H1 (cell line): ENCODE data around the gene WFDC1. TPM values are rescaled to one million over a fixed set of nuclear protein-coding genes. Genes with fewer than 3 reads are reported as not detected.
A peak's percentile ranks its signal among the peaks of the same experiment; 100 is the strongest.

Experiments used
- CTCF ChIA-PET: fragments of 300-600 bp; sonication (Branson Sonifier 250); formaldehyde crosslinking; loops from one replicate; lab custom pipeline; 2021; ENCODE audit not compliant: partially characterized antibody; lab: Charles Lee
- POLR2A ChIA-PET: fragments of 300-600 bp; sonication (Branson Sonifier 250); formaldehyde crosslinking; loops from one replicate; lab custom pipeline; 2021; ENCODE audit warnings: inconsistent platforms; ENCODE audit not compliant: partially characterized antibody; lab: Charles Lee
- DNase-seq, 2 experiments: peaks; one replicate each; pipeline versions ENCODE4 v3.0.0 to v3.0.0-alpha.2; 2010 to 2022; ENCODE audit warnings: low spot score in 2 of 2, low read depth in 1 of 2, mixed read lengths in 1 of 2
- FAIRE-seq: peaks from 2 replicates; lab custom pipeline; 2011; peaks lifted over from hg19 to GRCh38; lab: Jason Lieb, UNC
- H2AFZ ChIP-seq: 2 replicates; pipeline ENCODE4 v1.8.1; 2012; ENCODE audit warnings: low read length, inconsistent platforms
- H2AK5ac ChIP-seq: 2 replicates; pipeline ENCODE4 v1.6.1; 2013; ENCODE audit warnings: low read depth, low read length
- H2BK120ac ChIP-seq: replicated peaks from 2 replicates; pipeline ENCODE3; 2013; ENCODE audit warnings: low read depth, low read length, inconsistent platforms
- H2BK12ac ChIP-seq: 2 replicates; pipeline ENCODE4 v1.6.1; 2013; ENCODE audit warnings: low read depth, low read length
- H2BK15ac ChIP-seq: 2 replicates; pipeline ENCODE4 v1.6.1; 2013; ENCODE audit warnings: low read length
- H2BK20ac ChIP-seq: 2 replicates; pipeline ENCODE4 v1.6.1; 2013; ENCODE audit warnings: low read length
- H2BK5ac ChIP-seq: 2 replicates; pipeline ENCODE4 v1.6.1; 2013; ENCODE audit warnings: low read depth, low read length
- H3K14ac ChIP-seq: 2 replicates; pipeline ENCODE4 v1.6.1; 2013; ENCODE audit warnings: inconsistent platforms; ENCODE audit not compliant: insufficient read length
- H3K18ac ChIP-seq: 2 replicates; pipeline ENCODE4 v1.6.1; 2013; ENCODE audit warnings: low read length; ENCODE audit errors: extremely low read depth
- H3K23ac ChIP-seq: 2 replicates; pipeline ENCODE4 v1.6.1; 2013; ENCODE audit warnings: inconsistent platforms; ENCODE audit not compliant: insufficient read length
- H3K23me2 ChIP-seq: 2 replicates; pipeline ENCODE4 v1.6.1; 2013; ENCODE audit warnings: low read depth, low read length
- H3K27ac ChIP-seq: 2 replicates; pipeline ENCODE4 v1.6.1; 2011; ENCODE audit warnings: low read depth, low read length, inconsistent platforms
- H3K27me3 ChIP-seq, 4 experiments: replicated peaks in 1 of 4; 1 replicate in 1 of 4; 2 replicates in 3 of 4; pipeline versions ENCODE4 v1.6.1 to v1.8.1; 2011 to 2013; ENCODE audit warnings: low read length in 3 of 4, mild to moderate bottlenecking in 3 of 4, inconsistent platforms in 2 of 4, mixed read lengths in 2 of 4, moderate library complexity in 1 of 4; ENCODE audit not compliant: control insufficient read depth in 3 of 4, insufficient read depth in 3 of 4; ENCODE audit errors: extremely low read depth in 1 of 4
- H3K36me3 ChIP-seq, 4 experiments: 2 replicates each; pipeline versions ENCODE4 v1.6.1 to v1.8.1; 2011 to 2013; ENCODE audit warnings: mild to moderate bottlenecking in 4 of 4, low read length in 3 of 4, moderate library complexity in 2 of 4, control low read depth in 1 of 4, inconsistent platforms in 1 of 4; ENCODE audit not compliant: insufficient read depth in 4 of 4, control insufficient read depth in 2 of 4
- H3K4ac ChIP-seq: replicated peaks from 2 replicates; pipeline ENCODE3; 2013; ENCODE audit warnings: low read length, low read depth, mixed read lengths, inconsistent platforms; ENCODE audit not compliant: insufficient read length
- H3K4me1 ChIP-seq, 4 experiments: replicated peaks in 1 of 4; 1 replicate in 1 of 4; 2 replicates in 3 of 4; pipeline versions ENCODE4 v1.6.1 to v1.8.1; 2011 to 2013; ENCODE audit warnings: low read length in 3 of 4, inconsistent platforms in 2 of 4, mixed read lengths in 1 of 4; ENCODE audit not compliant: insufficient read depth in 4 of 4, control insufficient read depth in 3 of 4
- H3K4me2 ChIP-seq, 2 experiments: 2 replicates each; pipeline versions ENCODE4 v1.6.1 to v1.8.1; 2011 to 2013; ENCODE audit warnings: low read depth in 2 of 2, low read length in 2 of 2, control low read depth in 1 of 2, inconsistent platforms in 1 of 2, mild to moderate bottlenecking in 1 of 2; ENCODE audit not compliant: insufficient read depth in 1 of 2
- H3K4me3 ChIP-seq, 4 experiments: fragments of 200-600, 300-600 bp in 1 of 4; sonication (generic), shearing (Covaris generic), sonication (Bioruptor Twin) in 1 of 4; 2 replicates each; pipeline versions ENCODE4 v1.5.1 to v1.8.1; 2011 to 2016; ENCODE audit warnings: low read length in 4 of 4, low read depth in 3 of 4, control low read depth in 2 of 4, inconsistent platforms in 2 of 4, mild to moderate bottlenecking in 2 of 4, mixed read lengths in 1 of 4, moderate library complexity in 1 of 4; ENCODE audit not compliant: insufficient read depth in 2 of 4; ENCODE audit errors: extremely low read depth in 1 of 4
- H3K56ac ChIP-seq: replicated peaks from 2 replicates; pipeline ENCODE3; 2013; ENCODE audit warnings: low read depth, mild to moderate bottlenecking, mixed read lengths, low read length, inconsistent platforms; ENCODE audit not compliant: insufficient read length
- H3K79me1 ChIP-seq: 2 replicates; pipeline ENCODE4 v1.6.1; 2013; ENCODE audit warnings: low read depth, low read length, control low read depth
- H3K79me2 ChIP-seq, 2 experiments: 2 replicates each; pipeline versions ENCODE4 v1.6.1 to v1.8.1; 2012 to 2013; ENCODE audit warnings: low read length in 2 of 2, mild to moderate bottlenecking in 2 of 2, inconsistent platforms in 1 of 2; ENCODE audit not compliant: insufficient read depth in 2 of 2, control insufficient read depth in 1 of 2
- H3K9ac ChIP-seq, 4 experiments: replicated peaks in 1 of 4; 1 replicate in 1 of 4; 2 replicates in 3 of 4; pipeline versions ENCODE4 v1.6.1 to v1.8.1; 2011 to 2013; ENCODE audit warnings: low read depth in 3 of 4, low read length in 3 of 4, control low read depth in 2 of 4, mild to moderate bottlenecking in 2 of 4, moderate library complexity in 2 of 4, inconsistent platforms in 1 of 4; ENCODE audit errors: extremely low read depth in 1 of 4
- H3K9me3 ChIP-seq, 2 experiments: 2 replicates each; pipeline versions ENCODE4 v1.6.1 to v1.8.1; 2012 to 2013; ENCODE audit warnings: mild to moderate bottlenecking in 2 of 2, moderate library complexity in 2 of 2, control low read depth in 1 of 2, inconsistent platforms in 1 of 2, low read depth in 1 of 2, low read length in 1 of 2, mixed read lengths in 1 of 2; ENCODE audit not compliant: insufficient read depth in 2 of 2
- H4K20me1 ChIP-seq, 2 experiments: replicated peaks in 1 of 2; 2 replicates each; pipeline versions ENCODE3 to v1.8.1; 2011 to 2013; ENCODE audit warnings: inconsistent platforms in 2 of 2, low read length in 2 of 2, mild to moderate bottlenecking in 1 of 2; ENCODE audit not compliant: insufficient read depth in 2 of 2, control insufficient read depth in 1 of 2
- H4K5ac ChIP-seq: 2 replicates; pipeline ENCODE4 v1.6.1; 2013; ENCODE audit warnings: low read length, low read depth, mixed read lengths, inconsistent platforms; ENCODE audit not compliant: insufficient read length
- H4K8ac ChIP-seq: 2 replicates; pipeline ENCODE4 v1.8.0; 2013; ENCODE audit warnings: mild to moderate bottlenecking, moderate library complexity, low read length, inconsistent platforms; ENCODE audit not compliant: insufficient read depth; ENCODE audit errors: extremely low read depth
- H4K91ac ChIP-seq: replicated peaks from 2 replicates; pipeline ENCODE3; 2013; ENCODE audit warnings: low read length, mixed read lengths, inconsistent platforms; ENCODE audit not compliant: insufficient read length
- CHD2 ChIP-seq: IDR thresholded peaks from 2 replicates; pipeline ENCODE4 v1.6.1; 2012; ENCODE audit warnings: low read length, improper control_type of control experiment
- E2F6 ChIP-seq: IDR thresholded peaks from 2 replicates; pipeline ENCODE4 v1.6.1; 2012; ENCODE audit warnings: inconsistent platforms
- EP300 ChIP-seq, 2 experiments: IDR thresholded peaks; 1 replicate in 1 of 2; 2 replicates in 1 of 2; pipeline ENCODE4 v1.6.1; 2011 to 2012; ENCODE audit warnings: low read depth in 2 of 2, low read length in 2 of 2, mild to moderate bottlenecking in 2 of 2, borderline replicate concordance in 1 of 2, inconsistent platforms in 1 of 2, moderate library complexity in 1 of 2
- GTF2F1 ChIP-seq: IDR thresholded peaks from 2 replicates; pipeline ENCODE4 v1.6.1; 2012; ENCODE audit warnings: low read depth, low read length, improper control_type of control experiment, borderline replicate concordance
- JUND ChIP-seq: IDR thresholded peaks from 2 replicates; pipeline ENCODE4 v1.6.1; 2011; ENCODE audit warnings: mild to moderate bottlenecking, improper control_type of control experiment, low read length
- MAFK ChIP-seq: IDR thresholded peaks from 2 replicates; pipeline ENCODE4 v1.6.1; 2012; ENCODE audit warnings: low read depth, mild to moderate bottlenecking, improper control_type of control experiment, low read length
- POLR2A ChIP-seq, 2 experiments: IDR thresholded peaks; 1 replicate in 1 of 2; 2 replicates in 1 of 2; pipeline ENCODE4 v1.6.1; 2011; ENCODE audit warnings: low read depth in 2 of 2, low read length in 2 of 2, mild to moderate bottlenecking in 2 of 2; ENCODE audit errors: control extremely low read depth in 1 of 2
- SP1 ChIP-seq: IDR thresholded peaks from 2 replicates; pipeline ENCODE4 v1.6.1; 2011; ENCODE audit warnings: low read depth, low read length
- SRF ChIP-seq: IDR thresholded peaks from 2 replicates; pipeline ENCODE4 v1.6.1; 2011; ENCODE audit warnings: mild to moderate bottlenecking, low read depth, low read length, moderate library complexity
- TAF7 ChIP-seq: optimal IDR thresholded peaks from 2 replicates; pipeline ENCODE3; 2011; ENCODE audit warnings: low read depth, mild to moderate bottlenecking, inconsistent platforms, low read length, moderate library complexity, borderline replicate concordance
- WGBS, 2 experiments: shearing (Covaris generic) in 1 of 2; methylation state at CpG; one replicate each; pipeline versions ENCODE4 v1.1.6 to v1.1.7; 2013 to 2015; ENCODE audit warnings: low lambda C conversion rate in 2 of 2, mixed read lengths in 2 of 2, inconsistent platforms in 1 of 2, low coverage in 1 of 2, missing lambda C conversion rate in 1 of 2; ENCODE audit not compliant: insufficient replicate concordance in 2 of 2, insufficient coverage in 1 of 2, insufficient read length in 1 of 2; ENCODE audit errors: extremely low coverage in 1 of 2, missing lambda C conversion rate in 1 of 2; 5-methylcytosine and 5-hydroxymethylcytosine counted together
- polyA plus RNA-seq, 7 experiments: library from polyadenylated mRNA; depleted of rRNA in 3 of 7; stranded (reverse) in 5 of 7; unstranded in 2 of 7; fragments of >200 nt in 5 of 7; fragments of 200-250 nt in 2 of 7; gene quantifications; 1 replicate in 5 of 7; 2 replicates in 1 of 7; 4 replicates in 1 of 7; pipeline versions ENCODE4 v1.2.1 to v1.2.3, GENCODE V29; 2011 to 2013; ENCODE audit warnings: missing spikeins in 2 of 7, mixed read lengths in 2 of 7
- total RNA-seq: library from RNA; stranded (reverse); fragmentation: NEBNext Ultra II Directional; extraction: Animal tissue kit (Norgen Biotek cat#: 25700); gene quantifications from 2 replicates; pipeline ENCODE4 v1.2.1, GENCODE V29; 2021

WFDC1 gene
- total and polyA plus RNA-seq, 2 of the 8 experiments (the other 6 are each of a cell fraction or from before 2014, with no cell fraction given), result 0.70 to 1.1 TPM

GRCh38 chr16:84318091-84318975 lies 23.7 kb downstream of the WFDC1 start:
- Histone ChIP-seq H2BK15ac (0 out of 2 replicates have a peak overlapping the region, but pooled peaks have one; percentile 84), H3K4me1 (no peaks in the 10 kb centered on the region; a peak in 1 of 7 replicates), H3K9me3 (peaks cover 0 to 8% of the 10 kb centered on the region in 2 experiments; a peak in 2 of 4 replicates), H3K27me3 (no peaks in the 10 kb centered on the region), H4K20me1 (no peaks in the 10 kb centered on the region), H2AK5ac (no peak overlapping the region), H2BK20ac (no peak overlapping the region), H3K4me2 (no peak overlapping the region), H3K23me2 (peaks cover 5% of the 10 kb centered on the region; the same call in 1 of the 2 replicates), H4K91ac (no peak overlapping the region), H3K36me3 (no peaks in the 10 kb centered on the region), H4K5ac (no peak overlapping the region), H2AFZ (no peak overlapping the region), H4K8ac (peak overlapping the region; percentile 8; the same call in 1 of the 2 replicates), H3K4ac (no peak overlapping the region), H2BK12ac (no peak overlapping the region), H3K4me3 (no peak overlapping the region), H3K23ac (no peak overlapping the region), H3K18ac (no peak overlapping the region), H2BK120ac (no peak overlapping the region), H3K79me1 (no peaks in the 10 kb centered on the region), H3K27ac (no peak overlapping the region), H3K14ac (no peak overlapping the region), H3K79me2 (no peaks in the 10 kb centered on the region), H2BK5ac (no peak overlapping the region), H3K9ac (no peak overlapping the region), H3K56ac (no peak overlapping the region)
- ChIA-PET POLR2A (no interaction called here), CTCF (interaction anchor here (1.2 to 2.2 kb wide), 5 partner anchors 11 to 166 kb away, joined by 4 to 9 read pairs (median 5); no protein-coding TSS in a partner anchor)
- TF ChIP-seq JUND (no peak), POLR2A (IDR thresholded peaks at IDR 0.05; ENCODE audit: control extremely low read depth in 1 of 2, low read depth in 2 of 2, low read length in 2 of 2) (no peak), MAFK (no peak), TAF7 (no peak), GTF2F1 (no peak), CHD2 (no peak), SP1 (no peak), SRF (no peak), EP300 (IDR thresholded peaks at IDR 0.05; ENCODE audit: borderline replicate concordance in 1 of 2, low read depth in 2 of 2, low read length in 2 of 2) (no peak), E2F6 (no peak)
- DNase-seq, result no peak
- no peak for FAIRE-seq
- WGBS, 2 experiments, result 74% methylated on average over 19 of the region's 19 CpGs; no CpG with 5 or more reads in 1 of the 2 experiments
